IMR-90 (cell line): ENCODE data around the gene BTBD6. TPM values are rescaled to one million over a fixed set of nuclear protein-coding genes. Genes with fewer than 3 reads are reported as not detected.

ENCODE experiments used
- ATAC-seq: fragments of 200-7000 bp; cut with Tn5 transposase; 2 replicates; pipeline ENCODE4 v1.9.1; 2020; ENCODE audit warnings: low read depth, mild to moderate bottlenecking, moderate library complexity
- BruUV-seq: library from RNA; stranded (reverse); fragments of 400-500 nt; replicated peaks from 2 replicates; lab custom pipeline; 2021; lab: Mats Ljungman, UMichigan
- CTCF ChIA-PET: fragments of 300-600 bp; formaldehyde crosslinking; extraction: SDS; loops from one replicate; lab custom pipeline; 2021; ENCODE audit warnings: antibody characterized with exemption; lab: Yijun Ruan, JAX
- POLR2A ChIA-PET: fragments of 300-600 bp; sonication (Branson Sonifier 250); formaldehyde crosslinking; loops from one replicate; lab custom pipeline; 2022; ENCODE audit warnings: antibody characterized with exemption; ENCODE audit not compliant: unreplicated experiment; lab: Charles Lee
- DNase-seq: peaks from one replicate; pipeline ENCODE4 v3.0.0; 2013
- H2AFZ ChIP-seq: replicated peaks from 2 replicates; pipeline ENCODE3; 2013; ENCODE audit warnings: low read length, mild to moderate bottlenecking; ENCODE audit not compliant: poor library complexity
- H2AK5ac ChIP-seq: 2 replicates; pipeline ENCODE4 v1.6.1; 2013; ENCODE audit warnings: low read depth, low read length, inconsistent platforms
- H2AK9ac ChIP-seq: replicated peaks from 2 replicates; pipeline ENCODE3; 2013; ENCODE audit warnings: mild to moderate bottlenecking, low read depth, low read length, moderate library complexity; ENCODE audit not compliant: poor library complexity
- H2BK120ac ChIP-seq: 2 replicates; pipeline ENCODE4 v1.6.1; 2013; ENCODE audit warnings: low read depth, low read length, inconsistent platforms
- H2BK15ac ChIP-seq: 3 replicates; pipeline ENCODE4 v1.6.1; 2013; ENCODE audit warnings: low read depth, low read length, inconsistent platforms
- H2BK20ac ChIP-seq: 2 replicates; pipeline ENCODE4 v1.6.1; 2013; ENCODE audit warnings: low read depth, mild to moderate bottlenecking, inconsistent platforms, low read length, moderate library complexity
- H2BK5ac ChIP-seq: 2 replicates; pipeline ENCODE4 v1.6.1; 2013; ENCODE audit warnings: mild to moderate bottlenecking, low read depth, low read length, inconsistent platforms; ENCODE audit not compliant: poor library complexity, severe bottlenecking
- H3K14ac ChIP-seq: replicated peaks from 2 replicates; pipeline ENCODE4 v1.6.1; 2013; ENCODE audit warnings: low read depth, low read length, inconsistent platforms
- H3K18ac ChIP-seq: 2 replicates; pipeline ENCODE4 v1.6.1; 2013; ENCODE audit warnings: low read depth, low read length, control low read depth
- H3K23ac ChIP-seq: 2 replicates; pipeline ENCODE4 v1.6.1; 2013; ENCODE audit warnings: low read depth, low read length, inconsistent platforms
- H3K27ac ChIP-seq: 2 replicates; pipeline ENCODE4 v1.5.1; 2013; ENCODE audit warnings: mild to moderate bottlenecking, control low read depth, low read length; ENCODE audit not compliant: insufficient read depth
- H3K27me3 ChIP-seq: 2 replicates; pipeline ENCODE4 v1.6.1; 2013; ENCODE audit warnings: low read length; ENCODE audit not compliant: control insufficient read depth, insufficient read depth
- H3K36me3 ChIP-seq: 2 replicates; pipeline ENCODE4 v1.6.1; 2013; ENCODE audit warnings: low read length, mixed read lengths; ENCODE audit not compliant: control insufficient read depth, insufficient read depth
- H3K4ac ChIP-seq: 2 replicates; pipeline ENCODE4 v1.6.1; 2013; ENCODE audit warnings: low read depth, low read length, inconsistent platforms
- H3K4me1 ChIP-seq: 2 replicates; pipeline ENCODE4 v1.6.1; 2013; ENCODE audit warnings: low read length, mixed read lengths; ENCODE audit not compliant: control insufficient read depth, insufficient read depth
- H3K4me2 ChIP-seq: 2 replicates; pipeline ENCODE4 v1.6.1; 2013; ENCODE audit warnings: low read depth, mild to moderate bottlenecking, control low read depth, low read length, moderate library complexity
- H3K4me3 ChIP-seq: 2 replicates; pipeline ENCODE4 v1.5.1; 2013; ENCODE audit warnings: low read depth, mild to moderate bottlenecking, control low read depth, low read length, moderate library complexity; ENCODE audit not compliant: insufficient read depth
- H3K56ac ChIP-seq: 2 replicates; pipeline ENCODE4 v1.6.1; 2013; ENCODE audit warnings: low read length, inconsistent platforms; ENCODE audit not compliant: insufficient read depth; ENCODE audit errors: extremely low read depth
- H3K79me1 ChIP-seq, 2 experiments: 2 replicates each; pipeline ENCODE4 v1.6.1; 2013; ENCODE audit warnings: low read length in 2 of 2, inconsistent platforms in 1 of 2, low read depth in 1 of 2
- H3K9ac ChIP-seq: 2 replicates; pipeline ENCODE4 v1.6.1; 2013; ENCODE audit warnings: low read depth, low read length, control low read depth
- H3K9me1 ChIP-seq: 2 replicates; pipeline ENCODE4 v1.6.1; 2013; ENCODE audit warnings: low read length, inconsistent platforms; ENCODE audit not compliant: insufficient read depth
- H3K9me3 ChIP-seq: 2 replicates; pipeline ENCODE4 v1.6.1; 2013; ENCODE audit warnings: low read length; ENCODE audit not compliant: control insufficient read depth, insufficient read depth
- H4K20me1 ChIP-seq: 2 replicates; pipeline ENCODE4 v1.6.1; 2013; ENCODE audit warnings: low read length, inconsistent platforms; ENCODE audit not compliant: insufficient read depth
- H4K5ac ChIP-seq: 2 replicates; pipeline ENCODE4 v1.6.1; 2013; ENCODE audit warnings: mild to moderate bottlenecking, low read depth, low read length, control low read depth
- H4K8ac ChIP-seq, 2 experiments: 2 replicates each; pipeline ENCODE4 v1.6.1; 2013; ENCODE audit warnings: low read depth in 2 of 2, low read length in 2 of 2, control low read depth in 1 of 2, inconsistent platforms in 1 of 2
- H4K91ac ChIP-seq: 2 replicates; pipeline ENCODE4 v1.6.1; 2013; ENCODE audit warnings: low read depth, low read length, inconsistent platforms; ENCODE audit not compliant: insufficient read depth
- BHLHE40 ChIP-seq: fragments of 150-350 bp; IDR thresholded peaks from 2 replicates; pipeline ENCODE4 v1.6.1; 2016; ENCODE audit warnings: mild to moderate bottlenecking, low read depth, low read length
- CEBPB ChIP-seq: IDR thresholded peaks from 2 replicates; pipeline ENCODE4 v1.6.1; 2012; ENCODE audit warnings: low read depth, low read length, improper control_type of control experiment
- CHD1 ChIP-seq: IDR thresholded peaks from 2 replicates; pipeline ENCODE4 v1.6.1; 2012; ENCODE audit warnings: low read depth, low read length, improper control_type of control experiment
- CTCF ChIP-seq: conservative IDR thresholded peaks from 2 replicates; pipeline ENCODE4 v1.5.1; 2012; ENCODE audit warnings: mild to moderate bottlenecking, low read depth, low read length, improper control_type of control experiment
- ELK1 ChIP-seq: fragments of 150-350 bp; IDR thresholded peaks from 2 replicates; pipeline ENCODE4 v1.6.1; 2016; ENCODE audit warnings: low read depth, mild to moderate bottlenecking, low read length, moderate library complexity, borderline replicate concordance
- FOS ChIP-seq: fragments of 150-350 bp; IDR thresholded peaks from 2 replicates; pipeline ENCODE4 v1.6.1; 2016; ENCODE audit warnings: low read depth, low read length
- MAFK ChIP-seq: IDR thresholded peaks from 2 replicates; pipeline ENCODE4 v1.6.1; 2012; ENCODE audit warnings: low read depth, low read length, improper control_type of control experiment
- MAZ ChIP-seq: IDR thresholded peaks from 2 replicates; pipeline ENCODE4 v1.6.1; 2012; ENCODE audit warnings: low read depth, mild to moderate bottlenecking, low read length, improper control_type of control experiment, moderate library complexity, borderline replicate concordance
- MXI1 ChIP-seq: IDR thresholded peaks from 2 replicates; pipeline ENCODE4 v1.6.1; 2012; ENCODE audit warnings: low read depth, mild to moderate bottlenecking, low read length, moderate library complexity, borderline replicate concordance
- NFE2L2 ChIP-seq: fragments of 150-350 bp; IDR thresholded peaks from 2 replicates; pipeline ENCODE4 v1.6.1; 2016; ENCODE audit warnings: low read depth, mild to moderate bottlenecking, low read length
- POLR2A ChIP-seq: IDR thresholded peaks from 2 replicates; pipeline ENCODE4 v1.6.1; 2012; ENCODE audit warnings: mild to moderate bottlenecking, low read depth, low read length
- RAD21 ChIP-seq: IDR thresholded peaks from 2 replicates; pipeline ENCODE4 v1.6.1; 2012; ENCODE audit warnings: low read length, improper control_type of control experiment
- RCOR1 ChIP-seq: IDR thresholded peaks from 2 replicates; pipeline ENCODE4 v1.6.1; 2012; ENCODE audit warnings: mild to moderate bottlenecking, low read length, improper control_type of control experiment; ENCODE audit not compliant: insufficient replicate concordance
- RFX5 ChIP-seq: IDR thresholded peaks from 2 replicates; pipeline ENCODE4 v1.8.0; 2012; ENCODE audit warnings: low read depth, mild to moderate bottlenecking, low read length, moderate library complexity
- SMC3 ChIP-seq: fragments of 150-350 bp; IDR thresholded peaks from 2 replicates; pipeline ENCODE4 v1.6.1; 2016; ENCODE audit warnings: low read depth, mild to moderate bottlenecking, antibody characterized with exemption, low read length, moderate library complexity
- USF2 ChIP-seq: fragments of 150-350 bp; IDR thresholded peaks from 2 replicates; pipeline ENCODE4 v1.6.1; 2017; ENCODE audit warnings: mild to moderate bottlenecking, antibody characterized with exemption, low read length, low read depth
- WGBS, 2 experiments: methylation state at CpG; one replicate each; pipeline versions ENCODE4 v1.1.5 to v1.1.7; 2013; ENCODE audit warnings: missing lambda C conversion rate in 2 of 2; ENCODE audit not compliant: insufficient read length in 1 of 2; ENCODE audit errors: extremely low coverage in 2 of 2; 5-methylcytosine and 5-hydroxymethylcytosine counted together
- dilution Hi-C: fragments of 300-500 bp; cut with HindIII; formaldehyde crosslinking; loops from one replicate; pipeline ENCODE4 v1.14.3; 2018; ENCODE audit warnings: low sequenced_read_pairs; ENCODE audit not compliant: unreplicated experiment
- in situ Hi-C: fragments of 300-500 bp; cut with MboI; formaldehyde crosslinking; loops from 3 replicates; pipeline ENCODE4 v1.14.3; 2019; ENCODE audit warnings: low sequenced_read_pairs, inconsistent platforms, mixed read lengths
- intact Hi-C: fragments of 100-400 bp; cut with micrococcal nuclease; formaldehyde crosslinking; loops from 2 replicates; pipeline ENCODE4 v1.10.0; 2022
- polyA plus RNA-seq, 3 experiments: library from polyadenylated mRNA; depleted of rRNA; stranded (reverse); fragments of >200 nt; gene quantifications; 2 replicates each; pipeline ENCODE4 v1.2.3, GENCODE V29; 2012; ENCODE audit warnings: low replicate concordance in 1 of 3
- total RNA-seq: library from RNA; depleted of rRNA; stranded (reverse); fragments of >200 nt; gene quantifications from 2 replicates; pipeline ENCODE4 v1.2.3, GENCODE V29; 2012

The BTBD6 gene
- total and polyA plus RNA-seq, 2 of the 4 experiments (the other 2 are of a cell fraction): 33.9 to 43.9 TPM

GRCh38 chr14:105219043-105219612 is 29.2 kb upstream of the BTBD6 start:
- Histone ChIP-seq H3K9ac (no peak overlapping the region), H3K4me1 (peaks cover 2% of the 10 kb centered on the region; the same call in 1 of the 2 replicates), H3K27ac (no peak overlapping the region), H3K56ac (no peak overlapping the region), H3K9me3 (no peaks in the 10 kb centered on the region), H4K20me1 (peaks cover 14% of the 10 kb centered on the region), H3K79me1 (peaks cover 12 to 24% of the 10 kb centered on the region in 2 experiments), H2BK5ac (no peak overlapping the region), H3K23ac (no peak overlapping the region), H3K27me3 (no peaks in the 10 kb centered on the region), H3K4ac (no peak overlapping the region), H2AK9ac (no peak overlapping the region), H3K4me3 (no peak overlapping the region), H2BK120ac (no peak overlapping the region), H3K14ac (no peak overlapping the region), H3K18ac (no peak overlapping the region), H3K4me2 (no peak overlapping the region), H4K8ac (no peak overlapping the region), H4K91ac (no peak overlapping the region), H3K9me1 (peaks cover 12% of the 10 kb centered on the region), H2AFZ (no peak overlapping the region), H2AK5ac (no peak overlapping the region), H2BK20ac (no peak overlapping the region), H3K36me3 (peaks cover 58% of the 10 kb centered on the region), H4K5ac (no peak overlapping the region), H2BK15ac (no peak overlapping the region)
- WGBS, 2 experiments: 96% methylated on average over 27 of the region's 29 CpGs; no CpG with 5 or more reads in 1 of the 2 experiments
- no TSS peak for BruUV-seq
- ChIA-PET CTCF (no interaction called here), POLR2A (interaction anchor here (0.7 kb wide), 1 partner anchor 41 kb away, joined by 3 read pairs; no protein-coding TSS in a partner anchor)
- dilution Hi-C loops: no loop called here
- no peak for DNase-seq
- intact Hi-C loops: no loop called here
- in situ Hi-C loops: no loop called here
- no peak for ATAC-seq
- TF ChIP-seq ELK1 (no peak), SMC3 (no peak), MAFK (no peak), MXI1 (no peak), BHLHE40 (no peak), CHD1 (no peak), CTCF (no peak), MAZ (no peak), RCOR1 (no peak), USF2 (no peak), NFE2L2 (no peak), RFX5 (no peak), CEBPB (no peak), RAD21 (no peak), POLR2A (no peak), FOS (no peak)
